Suprapubic skin (tissue), 4 donors: ENCODE data around the gene CRYBG1. TPM values are rescaled to one million over a fixed set of nuclear protein-coding genes. Genes with fewer than 3 reads are reported as not detected.
"Not testable (repeated sequence)": the region's sequence is repeated elsewhere in the genome, so short reads cannot be mapped to it uniquely, and the experiment has no call there.

Experiments
- DNase-seq, 2 donors: peaks; one replicate each; pipeline ENCODE4 v3.0.0-alpha.2; 2019; ENCODE audit warnings: low spot score in 2 of 2
- H3K27ac ChIP-seq: fragments of 200-600 bp; sonication (generic); one replicate; pipeline ENCODE4 v1.5.1; 2019
- H3K27me3 ChIP-seq: fragments of 200-600 bp; sonication (generic); one replicate; pipeline ENCODE4 v1.5.1; 2019
- H3K36me3 ChIP-seq: fragments of 200-600 bp; sonication (generic); one replicate; pipeline ENCODE4 v1.5.1; 2019
- H3K4me1 ChIP-seq: fragments of 200-600 bp; sonication (generic); one replicate; pipeline ENCODE4 v1.5.1; 2019
- H3K4me3 ChIP-seq: fragments of 200-600 bp; sonication (generic); one replicate; pipeline ENCODE4 v1.5.1; 2019; ENCODE audit warnings: mild to moderate bottlenecking
- H3K9me3 ChIP-seq: fragments of 200-600 bp; sonication (generic); one replicate; pipeline ENCODE4 v1.5.1; 2019
- CTCF ChIP-seq, 2 donors: fragments of 200-600 bp in 1 of 2; fragments of 450-650 bp in 1 of 2; sonication (generic) in 1 of 2; IDR thresholded peaks; one replicate each; pipeline ENCODE4 v1.5.1; 2016 to 2019; ENCODE audit warnings: antibody characterized with exemption in 2 of 2, mild to moderate bottlenecking in 1 of 2, moderate library complexity in 1 of 2
- EP300 ChIP-seq: sonication (generic); formaldehyde crosslinking; IDR thresholded peaks from one replicate; pipeline ENCODE4 v1.6.1; 2017; ENCODE audit warnings: antibody characterized with exemption
- POLR2A ChIP-seq, 2 donors: fragments of 450-650 bp; IDR thresholded peaks; one replicate each; pipeline ENCODE4 v1.6.1; 2017; ENCODE audit warnings: antibody characterized with exemption in 2 of 2, mild to moderate bottlenecking in 2 of 2, moderate library complexity in 2 of 2
- POLR2AphosphoS5 ChIP-seq, 3 donors: sonication (generic); formaldehyde crosslinking; IDR thresholded peaks; one replicate each; pipeline ENCODE4 v1.6.1; 2017; ENCODE audit warnings: antibody characterized with exemption in 3 of 3
- WGBS: methylation state at CpG from one replicate; pipeline ENCODE4 v1.1.5; 2018; 5-methylcytosine and 5-hydroxymethylcytosine counted together
- total RNA-seq, 4 donors: library from RNA; depleted of rRNA; stranded (reverse); fragments of >200 nt; gene quantifications; one replicate each; pipeline ENCODE4 v1.1.0, GENCODE V29; 2016

Gene CRYBG1
- total RNA-seq, 4 donors from 2014 or later: 91.8 to 124 (median 99.7) TPM

DNA sequence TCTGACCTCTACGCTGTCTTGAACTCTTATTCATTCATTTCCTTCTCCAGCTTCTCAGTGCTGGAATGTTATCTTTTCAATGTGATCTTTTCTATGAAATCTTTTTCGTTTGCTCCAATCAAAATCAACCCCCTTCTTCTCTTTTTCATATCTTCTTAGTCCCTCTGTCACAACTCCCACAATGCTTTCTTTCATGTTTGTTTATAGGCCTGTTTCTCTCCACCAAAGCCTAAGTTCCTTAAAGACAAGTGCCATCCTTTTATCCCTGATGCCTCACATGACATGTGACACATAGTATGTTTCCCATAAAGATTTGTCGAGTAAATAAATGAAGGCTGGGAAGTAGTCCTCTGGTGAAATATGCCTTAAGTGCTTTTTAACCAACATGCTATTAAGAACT is 38.1 kb downstream of the CRYBG1 start:
- Histone ChIP-seq H3K27ac (no peak overlapping the region), H3K4me3 (no peak overlapping the region), H3K36me3 (no peaks in the 10 kb centered on the region), H3K27me3 (no peaks in the 10 kb centered on the region), H3K4me1 (no peaks in the 10 kb centered on the region), H3K9me3 (no peaks in the 10 kb centered on the region)
- DNase-seq: no peak
- WGBS: 78% methylated on average over 3 of the region's 3 CpGs
- TF ChIP-seq EP300: no peak
- TF ChIP-seq POLR2A (IDR thresholded peaks at IDR 0.05): no peak
- no peak for TF ChIP-seq POLR2AphosphoS5 (IDR thresholded peaks at IDR 0.05)
- no peak for TF ChIP-seq CTCF (IDR thresholded peaks at IDR 0.05)

DNA sequence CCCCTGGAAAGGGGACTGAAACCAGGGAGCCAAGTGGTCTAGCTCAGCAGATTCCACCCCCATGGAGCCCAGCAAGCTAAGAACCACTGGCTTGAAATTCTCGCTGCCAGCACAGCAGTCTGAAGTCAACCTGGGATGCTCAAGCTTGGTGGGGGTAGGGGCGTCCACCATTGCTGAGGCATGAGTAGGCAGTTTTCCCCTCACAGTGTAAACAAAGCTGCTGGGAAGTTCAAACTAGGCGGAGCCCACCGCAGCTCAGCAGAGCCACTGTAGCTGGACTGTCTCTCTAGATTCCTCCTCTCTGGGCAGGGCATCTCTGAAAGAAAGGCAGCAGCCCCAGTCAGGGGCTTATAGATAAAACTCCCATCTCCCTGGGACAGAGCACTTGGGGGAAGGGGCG is 44.5 kb downstream of the CRYBG1 start:
- not testable (repeated sequence) for H3K4me1 ChIP-seq, H3K27ac ChIP-seq, DNase-seq, H3K4me3 ChIP-seq, H3K27me3 ChIP-seq, H3K36me3 ChIP-seq, H3K9me3 ChIP-seq
- 74% methylated on average over 3 of the region's 5 CpGs for WGBS

GRCh38 chr6:106411056-106411455 is 50.5 kb downstream of the CRYBG1 start:
- no peak overlapping the region for H3K27ac ChIP-seq
- H3K36me3 ChIP-seq: no peaks in the 10 kb centered on the region
- TF ChIP-seq POLR2AphosphoS5 (IDR thresholded peaks at IDR 0.05) (no peak), CTCF (IDR thresholded peaks at IDR 0.05) (no peak), EP300 (no peak), POLR2A (IDR thresholded peaks at IDR 0.05) (no peak)
- H3K9me3 ChIP-seq: no peaks in the 10 kb centered on the region
- no peaks in the 10 kb centered on the region for H3K27me3 ChIP-seq
- H3K4me1 ChIP-seq: peaks cover 5% of the 10 kb centered on the region
- DNase-seq: no peak
- H3K4me3 ChIP-seq: no peak overlapping the region
- WGBS: 77% methylated on average over 3 of the region's 3 CpGs

GRCh38 chr6:106411643-106412200 is 51.2 kb downstream of the CRYBG1 start:
- Histone ChIP-seq H3K4me1 (peaks cover 5% of the 10 kb centered on the region), H3K27ac (no peak overlapping the region), H3K27me3 (no peaks in the 10 kb centered on the region), H3K36me3 (no peaks in the 10 kb centered on the region), H3K9me3 (no peaks in the 10 kb centered on the region), H3K4me3 (no peak overlapping the region)
- no peak for DNase-seq
- WGBS: 87% methylated on average over 6 of the region's 6 CpGs
- TF ChIP-seq POLR2A (IDR thresholded peaks at IDR 0.05) (no peak), EP300 (no peak), CTCF (IDR thresholded peaks at IDR 0.05) (no peak), POLR2AphosphoS5 (IDR thresholded peaks at IDR 0.05) (no peak)

DNA sequence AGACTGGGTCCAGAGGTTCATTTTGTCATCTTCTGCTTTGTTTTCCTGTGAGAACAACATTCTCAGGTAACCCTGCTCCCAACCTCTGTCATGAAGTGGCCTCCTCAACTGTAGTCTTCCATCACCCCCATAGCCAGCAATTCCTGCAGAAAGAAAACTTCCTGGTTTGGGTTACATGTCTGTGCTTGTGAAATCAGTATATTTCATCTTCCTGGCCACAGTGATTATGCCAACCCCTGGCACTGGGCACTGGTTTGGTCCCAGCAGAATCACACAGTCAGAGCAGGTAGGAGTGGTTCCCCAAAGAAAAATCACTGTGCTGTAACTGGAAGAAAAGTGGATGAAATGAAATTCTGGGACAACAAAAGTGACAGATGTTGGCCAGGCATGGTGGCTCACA is 52.5 kb downstream of the CRYBG1 start:
- Histone ChIP-seq H3K36me3 (no peaks in the 10 kb centered on the region), H3K27ac (no peak overlapping the region), H3K27me3 (no peaks in the 10 kb centered on the region), H3K4me3 (no peak overlapping the region), H3K9me3 (no peaks in the 10 kb centered on the region), H3K4me1 (peaks cover 5% of the 10 kb centered on the region)
- TF ChIP-seq CTCF (IDR thresholded peaks at IDR 0.05) (no peak), POLR2A (IDR thresholded peaks at IDR 0.05) (no peak), POLR2AphosphoS5 (IDR thresholded peaks at IDR 0.05) (no peak), EP300 (no peak)
- no peak for DNase-seq

GRCh38 chr6:106413722-106414121 is 53.2 kb downstream of the CRYBG1 start:
- no peaks in the 10 kb centered on the region for H3K36me3 ChIP-seq
- DNase-seq: no peak
- peaks cover 5% of the 10 kb centered on the region for H3K4me1 ChIP-seq
- H3K4me3 ChIP-seq: no peak overlapping the region
- no peaks in the 10 kb centered on the region for H3K27me3 ChIP-seq
- TF ChIP-seq CTCF (IDR thresholded peaks at IDR 0.05): no peak
- no peak for TF ChIP-seq EP300
- no peak for TF ChIP-seq POLR2AphosphoS5 (IDR thresholded peaks at IDR 0.05)
- no peak for TF ChIP-seq POLR2A (IDR thresholded peaks at IDR 0.05)
- no peaks in the 10 kb centered on the region for H3K9me3 ChIP-seq
- 50% methylated on average over 2 of the region's 2 CpGs for WGBS
- H3K27ac ChIP-seq: no peak overlapping the region
